Measurements from ENCODE around the gene HSBP1.

The HSBP1 gene

GRCh38 chr16:83849421-83849820 is 41.6 kb downstream of the HSBP1 start:
- no peak for TF ChIP-seq CTCF (conservative IDR thresholded peaks at IDR 0.05)

GRCh38 chr16:83850947-83851346 is 43.2 kb downstream of the HSBP1 start:
- H3K27ac ChIP-seq: no peak overlapping the region
- TF ChIP-seq CTCF (conservative IDR thresholded peaks at IDR 0.05): no peak

More at GRCh38 chr16:83849421-83849820, 41.6 kb downstream of the HSBP1 start:
- H3K27ac ChIP-seq: no peak overlapping the region

GRCh38 chr16:83851473-83851872 is 43.7 kb downstream of the HSBP1 start:
- no peak overlapping the region for H3K27ac ChIP-seq
- no peak for TF ChIP-seq CTCF (conservative IDR thresholded peaks at IDR 0.05)

GRCh38 chr16:83852774-83853173 is 45.0 kb downstream of the HSBP1 start:
- no peak for TF ChIP-seq CTCF (conservative IDR thresholded peaks at IDR 0.05)
- H3K27ac ChIP-seq: no peak overlapping the region

- H3K27ac ChIP-seq: no peak overlapping the region
These were observed 46.1 kb downstream of the HSBP1 start for GRCh38 chr16:83853834-83854233.

GRCh38 chr16:83854420-83854819 is 46.6 kb downstream of the HSBP1 start:
- no peak for TF ChIP-seq CTCF (conservative IDR thresholded peaks at IDR 0.05)
- no peak overlapping the region for H3K27ac ChIP-seq

More at GRCh38 chr16:83853834-83854233, 46.1 kb downstream of the HSBP1 start:
- no peak for TF ChIP-seq CTCF (conservative IDR thresholded peaks at IDR 0.05)

GRCh38 chr16:83856792-83857191 is 49.0 kb downstream of the HSBP1 start:
- H3K27ac ChIP-seq: no peak overlapping the region
- TF ChIP-seq CTCF (conservative IDR thresholded peaks at IDR 0.05): no peak

GRCh38 chr16:83859265-83859664 is 51.5 kb downstream of the HSBP1 start:
- TF ChIP-seq CTCF (conservative IDR thresholded peaks at IDR 0.05): no peak

More at GRCh38 chr16:83859265-83859664, 51.5 kb downstream of the HSBP1 start:
- H3K27ac ChIP-seq: no peak overlapping the region
